HAP-1 (cell line): Measurements from ENCODE around the gene DEFB113.

ENCODE experiments used
- DNase-seq, 2 experiments: peaks; one replicate each; pipeline ENCODE4 v3.0.0-alpha.2; 2016 to 2020; ENCODE audit warnings: low spot score in 2 of 2
- H3K27me3 ChIP-seq: fragments of 250-450 bp; sonication (Bioruptor Pico); 2 replicates; pipeline ENCODE4 v1.5.1; 2020; ENCODE audit warnings: low read depth, mild to moderate bottlenecking, moderate library complexity
- H3K36me3 ChIP-seq: fragments of 250-450 bp; sonication (Bioruptor Pico); replicated peaks from 2 replicates; pipeline ENCODE4 v1.5.1; 2020; ENCODE audit warnings: mild to moderate bottlenecking
- H3K4me1 ChIP-seq: fragments of 250-450 bp; sonication (Bioruptor Pico); 2 replicates; pipeline ENCODE4 v1.5.1; 2020; ENCODE audit warnings: mild to moderate bottlenecking
- H3K4me3 ChIP-seq: fragments of 250-450 bp; sonication (Bioruptor Pico); 2 replicates; pipeline ENCODE4 v1.5.1; 2020; ENCODE audit warnings: mild to moderate bottlenecking, moderate library complexity
- H3K9me3 ChIP-seq: fragments of 250-450 bp; sonication (Bioruptor Pico); 2 replicates; pipeline ENCODE4 v1.5.1; 2020; ENCODE audit warnings: mild to moderate bottlenecking, moderate library complexity
- in situ Hi-C: fragments of 300-500 bp; cut with MboI; formaldehyde crosslinking; loops from 3 replicates; pipeline ENCODE4 v1.14.3; 2020; ENCODE audit warnings: low sequenced_read_pairs, inconsistent platforms, mixed read lengths

The DEFB113 gene

GRCh38 chr6:49969605-49970004, at the start of gene DEFB113:
DEFB113 (minus strand) TSS chr6:49969625; CDS start chr6:49969625, 0 bp downstream.
- H3K9me3 ChIP-seq: no peaks in the 10 kb centered on the region
- H3K4me1 ChIP-seq: no peaks in the 10 kb centered on the region
- in situ Hi-C loops: no loop called here
- H3K36me3 ChIP-seq: no peaks in the 10 kb centered on the region
- no peak for DNase-seq
- H3K27me3 ChIP-seq: no peaks in the 10 kb centered on the region
- no peak within 1 kb of the TSS for H3K4me3 ChIP-seq

- Histone ChIP-seq H3K4me3 (no peak overlapping the region), H3K9me3 (no peaks in the 10 kb centered on the region), H3K4me1 (no peaks in the 10 kb centered on the region), H3K36me3 (no peaks in the 10 kb centered on the region), H3K27me3 (no peaks in the 10 kb centered on the region)
- in situ Hi-C loops: no loop called here
- no peak for DNase-seq
These were observed 38.4 kb upstream of the DEFB113 start for GRCh38 chr6:50007819-50008218.

- no peaks in the 10 kb centered on the region for H3K27me3 ChIP-seq
- in situ Hi-C loops: no loop called here
- no peak for DNase-seq
- H3K36me3 ChIP-seq: no peaks in the 10 kb centered on the region
- no peaks in the 10 kb centered on the region for H3K9me3 ChIP-seq
- no peak overlapping the region for H3K4me3 ChIP-seq
- no peaks in the 10 kb centered on the region for H3K4me1 ChIP-seq
These were observed 33.7 kb upstream of the DEFB113 start for GRCh38 chr6:50003139-50003538.

- H3K36me3 ChIP-seq: no peaks in the 10 kb centered on the region
- no peaks in the 10 kb centered on the region for H3K9me3 ChIP-seq
- no peak overlapping the region for H3K4me3 ChIP-seq
- H3K4me1 ChIP-seq: no peaks in the 10 kb centered on the region
- H3K27me3 ChIP-seq: no peaks in the 10 kb centered on the region
- in situ Hi-C loops: no loop called here
- DNase-seq: no peak
These were observed 25.9 kb upstream of the DEFB113 start for GRCh38 chr6:49995278-49995677.

- in situ Hi-C loops: no loop called here
- no peaks in the 10 kb centered on the region for H3K4me1 ChIP-seq
- H3K36me3 ChIP-seq: no peaks in the 10 kb centered on the region
- no peak overlapping the region for H3K4me3 ChIP-seq
- H3K27me3 ChIP-seq: no peaks in the 10 kb centered on the region
- DNase-seq: no peak
- no peaks in the 10 kb centered on the region for H3K9me3 ChIP-seq
These were observed 19.5 kb upstream of the DEFB113 start for GRCh38 chr6:49988900-49989299.

GRCh38 chr6:49987749-49988148, 18.3 kb upstream of the DEFB113 start:
- DNase-seq: no peak
- H3K9me3 ChIP-seq: no peaks in the 10 kb centered on the region
- no peaks in the 10 kb centered on the region for H3K27me3 ChIP-seq
- in situ Hi-C loops: no loop called here
- H3K4me3 ChIP-seq: no peak overlapping the region
- no peaks in the 10 kb centered on the region for H3K4me1 ChIP-seq
- H3K36me3 ChIP-seq: no peaks in the 10 kb centered on the region

GRCh38 chr6:49986551-49986950, 17.1 kb upstream of the DEFB113 start:
- Histone ChIP-seq H3K4me1 (no peaks in the 10 kb centered on the region), H3K36me3 (no peaks in the 10 kb centered on the region), H3K4me3 (no peak overlapping the region), H3K27me3 (no peaks in the 10 kb centered on the region), H3K9me3 (no peaks in the 10 kb centered on the region)
- no peak for DNase-seq
- in situ Hi-C loops: no loop called here

- DNase-seq: no peak
- no peaks in the 10 kb centered on the region for H3K36me3 ChIP-seq
- in situ Hi-C loops: no loop called here
- H3K4me1 ChIP-seq: no peaks in the 10 kb centered on the region
- H3K27me3 ChIP-seq: no peaks in the 10 kb centered on the region
- no peaks in the 10 kb centered on the region for H3K9me3 ChIP-seq
- H3K4me3 ChIP-seq: no peak overlapping the region
These were observed 12.6 kb upstream of the DEFB113 start for GRCh38 chr6:49982046-49982445.

- Histone ChIP-seq H3K9me3 (no peaks in the 10 kb centered on the region), H3K36me3 (no peaks in the 10 kb centered on the region), H3K4me3 (no peak overlapping the region), H3K4me1 (no peaks in the 10 kb centered on the region), H3K27me3 (no peaks in the 10 kb centered on the region)
- DNase-seq: no peak
- in situ Hi-C loops: no loop called here
These were observed 11.5 kb upstream of the DEFB113 start for GRCh38 chr6:49980898-49981297.

- Histone ChIP-seq H3K4me1 (no peaks in the 10 kb centered on the region), H3K4me3 (no peak overlapping the region), H3K27me3 (no peaks in the 10 kb centered on the region), H3K36me3 (no peaks in the 10 kb centered on the region), H3K9me3 (no peaks in the 10 kb centered on the region)
- DNase-seq: no peak
- in situ Hi-C loops: no loop called here
These were observed 10.2 kb upstream of the DEFB113 start for GRCh38 chr6:49979584-49979983.

GRCh38 chr6:49978332-49979226, 9.2 kb upstream of the DEFB113 start:
- Histone ChIP-seq H3K4me3 (no peak overlapping the region), H3K9me3 (no peaks in the 10 kb centered on the region), H3K36me3 (no peaks in the 10 kb centered on the region), H3K27me3 (no peaks in the 10 kb centered on the region), H3K4me1 (no peaks in the 10 kb centered on the region)
- in situ Hi-C loops: no loop called here
- DNase-seq: no peak

- Histone ChIP-seq H3K9me3 (no peaks in the 10 kb centered on the region), H3K4me1 (no peaks in the 10 kb centered on the region), H3K27me3 (no peaks in the 10 kb centered on the region), H3K36me3 (no peaks in the 10 kb centered on the region), H3K4me3 (no peak overlapping the region)
- no peak for DNase-seq
- in situ Hi-C loops: no loop called here
These were observed 2.6 kb downstream of the DEFB113 start for GRCh38 chr6:49966823-49967222.

GRCh38 chr6:49966334-49966733, 3.1 kb downstream of the DEFB113 start:
- H3K4me3 ChIP-seq: no peak overlapping the region
- no peaks in the 10 kb centered on the region for H3K27me3 ChIP-seq
- in situ Hi-C loops: no loop called here
- H3K36me3 ChIP-seq: no peaks in the 10 kb centered on the region
- peak in 1 of 2 experiments; percentile 15 for DNase-seq
- H3K9me3 ChIP-seq: no peaks in the 10 kb centered on the region
- no peaks in the 10 kb centered on the region for H3K4me1 ChIP-seq

- in situ Hi-C loops: no loop called here
- no peak for DNase-seq
- no peaks in the 10 kb centered on the region for H3K36me3 ChIP-seq
- H3K27me3 ChIP-seq: no peaks in the 10 kb centered on the region
- H3K4me1 ChIP-seq: no peaks in the 10 kb centered on the region
- H3K4me3 ChIP-seq: no peak within 1 kb of the TSS
- H3K9me3 ChIP-seq: no peaks in the 10 kb centered on the region
These were observed 5.4 kb downstream of the DEFB113 start, which contains the start of gene DEFB114 for GRCh38 chr6:49964064-49964463. DEFB114 (minus strand) TSS chr6:49964164; CDS start chr6:49964105, 59 bp downstream.
